Measurements from ENCODE around the gene AGAP2. TPM values are rescaled to one million over a fixed set of nuclear protein-coding genes. Genes with fewer than 3 reads are reported as not detected.
A peak's percentile ranks its signal among the peaks of the same experiment; 100 is the strongest.

The AGAP2 gene
- polyA plus RNA-seq, 3 donors, result 0.20 to 3.4 (median 0.65) TPM

DNA sequence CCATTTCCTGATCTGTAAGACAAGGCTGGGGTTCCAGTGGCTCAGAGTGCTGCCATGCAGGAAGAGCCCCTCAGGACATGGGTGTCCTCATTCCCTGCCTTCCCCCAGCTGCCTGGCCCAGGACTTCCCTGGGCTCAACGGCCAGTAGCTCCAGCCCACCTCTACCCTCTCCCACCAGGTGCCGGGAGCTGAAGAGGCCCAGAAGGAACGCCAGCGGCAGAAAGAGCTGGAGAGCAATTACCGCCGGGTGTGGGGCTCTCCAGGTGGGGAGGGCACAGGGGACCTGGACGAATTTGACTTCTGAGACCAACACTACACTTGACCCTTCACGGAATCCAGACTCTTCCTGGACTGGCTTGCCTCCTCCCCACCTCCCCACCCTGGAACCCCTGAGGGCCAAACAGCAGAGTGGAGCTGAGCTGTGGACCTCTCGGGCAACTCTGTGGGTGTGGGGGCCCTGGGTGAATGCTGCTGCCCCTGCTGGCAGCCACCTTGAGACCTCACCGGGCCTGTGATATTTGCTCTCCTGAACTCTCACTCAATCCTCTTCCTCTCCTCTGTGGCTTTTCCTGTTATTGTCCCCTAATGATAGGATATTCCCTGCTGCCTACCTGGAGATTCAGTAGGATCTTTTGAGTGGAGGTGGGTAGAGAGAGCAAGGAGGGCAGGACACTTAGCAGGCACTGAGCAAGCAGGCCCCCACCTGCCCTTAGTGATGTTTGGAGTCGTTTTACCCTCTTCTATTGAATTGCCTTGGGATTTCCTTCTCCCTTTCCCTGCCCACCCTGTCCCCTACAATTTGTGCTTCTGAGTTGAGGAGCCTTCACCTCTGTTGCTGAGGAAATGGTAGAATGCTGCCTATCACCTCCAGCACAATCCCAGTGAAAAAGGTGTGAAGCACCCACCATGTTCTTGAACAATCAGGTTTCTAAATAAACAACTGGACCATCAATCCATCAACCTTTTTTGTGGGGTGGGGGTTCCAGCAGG lies 17.6 kb downstream of the AGAP2 start:
- no peak for DNase-seq
- Histone ChIP-seq H3K4me2 (replicated peaks; ENCODE audit: extremely low read depth, low read length, poor library complexity, severe bottlenecking) (no peak overlapping the region), H3K9me3 (replicated peaks in 1 of 2; ENCODE audit: control insufficient read depth in 1 of 2, insufficient read depth in 1 of 2, low read length in 2 of 2) (peaks cover 0 to under 1% of the 10 kb centered on the region in 2 donors), H3K9ac (ENCODE audit: insufficient read depth, low read length, poor library complexity, severe bottlenecking) (no peak overlapping the region), H3K4me3 (replicated peaks in 1 of 3; ENCODE audit: low read depth in 2 of 3, low read length in 3 of 3) (no peak overlapping the region), H4K20me1 (ENCODE audit: insufficient read depth, low read length) (peaks cover 12% of the 10 kb centered on the region), H3K27me3 (ENCODE audit: control insufficient read depth in 2 of 2, insufficient read depth in 2 of 2, low read length in 2 of 2) (no peaks in the 10 kb centered on the region), H3K36me3 (replicated peaks in 1 of 2; ENCODE audit: control insufficient read depth in 1 of 2, insufficient read depth in 2 of 2, low read length in 2 of 2) (peaks cover 59 to 65% of the 10 kb centered on the region in 2 donors), H3K27ac (ENCODE audit: low read depth in 1 of 2, low read length in 2 of 2) (no peak overlapping the region), H2AFZ (ENCODE audit: insufficient read depth, low read depth, low read length, poor library complexity, severe bottlenecking) (no peak overlapping the region), H3K79me2 (ENCODE audit: insufficient read depth, low read length) (no peaks in the 10 kb centered on the region), H3K4me1 (ENCODE audit: control insufficient read depth in 1 of 2, insufficient read depth in 2 of 2, low read length in 2 of 2) (no peaks in the 10 kb centered on the region)
- 99% methylated on average over 7 of the region's 11 CpGs for WGBS (ENCODE audit: insufficient coverage)
- no peak overlapping the region for H3K4me3 Mint-ChIP-seq
- peaks cover 3% of the 10 kb centered on the region for H3K4me1 Mint-ChIP-seq
- peaks cover 0 to 2% (median 0%) of the 10 kb centered on the region in 3 donors for H3K27me3 Mint-ChIP-seq (ENCODE audit: low read depth in 3 of 3)
- intact Hi-C loops (cut with micrococcal nuclease), result no loop called here
- TF ChIP-seq, protein P1, sequence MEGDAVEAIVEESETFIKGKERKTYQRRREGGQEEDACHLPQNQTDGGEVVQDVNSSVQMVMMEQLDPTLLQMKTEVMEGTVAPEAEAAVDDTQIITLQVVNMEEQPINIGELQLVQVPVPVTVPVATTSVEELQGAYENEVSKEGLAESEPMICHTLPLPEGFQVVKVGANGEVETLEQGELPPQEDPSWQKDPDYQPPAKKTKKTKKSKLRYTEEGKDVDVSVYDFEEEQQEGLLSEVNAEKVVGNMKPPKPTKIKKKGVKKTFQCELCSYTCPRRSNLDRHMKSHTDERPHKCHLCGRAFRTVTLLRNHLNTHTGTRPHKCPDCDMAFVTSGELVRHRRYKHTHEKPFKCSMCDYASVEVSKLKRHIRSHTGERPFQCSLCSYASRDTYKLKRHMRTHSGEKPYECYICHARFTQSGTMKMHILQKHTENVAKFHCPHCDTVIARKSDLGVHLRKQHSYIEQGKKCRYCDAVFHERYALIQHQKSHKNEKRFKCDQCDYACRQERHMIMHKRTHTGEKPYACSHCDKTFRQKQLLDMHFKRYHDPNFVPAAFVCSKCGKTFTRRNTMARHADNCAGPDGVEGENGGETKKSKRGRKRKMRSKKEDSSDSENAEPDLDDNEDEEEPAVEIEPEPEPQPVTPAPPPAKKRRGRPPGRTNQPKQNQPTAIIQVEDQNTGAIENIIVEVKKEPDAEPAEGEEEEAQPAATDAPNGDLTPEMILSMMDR (IDR thresholded peaks at IDR 0.05), result no peak
- H3K36me3 Mint-ChIP-seq, result peaks cover 61 to 63% of the 10 kb centered on the region in 2 donors
- H3K9me3 Mint-ChIP-seq, result peaks cover 0 to under 1% (median 0%) of the 10 kb centered on the region in 7 donors
- H3K27ac Mint-ChIP-seq, result peak overlapping the region in 4 of 7 donors; percentile 34 to 50 (median 42)

DNA sequence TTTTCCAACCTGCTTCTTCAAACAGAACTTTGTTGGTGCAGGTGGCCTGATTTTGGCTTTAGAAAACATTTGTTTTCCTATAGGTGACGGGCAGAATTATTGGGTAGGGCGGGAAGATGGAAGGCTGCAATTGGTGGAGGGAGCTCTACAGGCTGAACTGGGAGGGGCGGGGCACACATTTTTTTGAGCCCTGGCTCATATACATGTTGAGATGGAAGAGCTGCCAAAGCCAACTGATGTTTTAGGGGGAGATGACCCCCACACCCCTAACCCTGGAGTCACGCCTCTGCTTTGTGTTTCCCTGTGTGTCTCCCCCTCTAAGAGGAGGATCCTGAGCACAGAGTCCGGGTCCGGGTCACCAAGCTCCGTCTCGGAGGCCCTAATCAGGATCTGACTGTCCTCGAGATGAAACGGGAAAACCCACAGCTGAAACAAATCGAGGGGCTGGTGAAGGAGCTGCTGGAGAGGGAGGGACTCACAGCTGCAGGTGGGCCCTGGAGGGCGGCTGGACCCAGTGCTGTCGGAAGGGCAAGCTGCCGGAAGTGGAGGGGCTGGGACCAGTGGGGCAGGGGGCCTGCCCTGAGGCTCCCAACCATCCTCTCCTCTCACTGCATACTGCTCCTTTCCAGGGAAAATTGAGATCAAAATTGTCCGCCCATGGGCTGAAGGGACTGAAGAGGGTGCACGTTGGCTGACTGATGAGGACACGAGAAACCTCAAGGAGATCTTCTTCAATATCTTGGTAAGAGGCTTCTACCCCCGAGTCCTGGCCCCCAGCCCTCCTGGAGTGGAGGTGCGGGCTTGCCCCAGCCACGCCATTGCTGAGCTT lies 18.6 kb downstream of the AGAP2 start:
- Mint-ChIP-seq H3K27ac (peak overlapping the region in 2 of 7 donors; percentile 34 to 75), H3K4me1 (peaks cover 3% of the 10 kb centered on the region), H3K27me3 (ENCODE audit: low read depth in 3 of 3) (peaks cover 0 to 2% (median 0%) of the 10 kb centered on the region in 3 donors), H3K9me3 (peaks cover 0 to 2% (median 0%) of the 10 kb centered on the region in 7 donors), H3K4me3 (no peak overlapping the region), H3K36me3 (peaks cover 66 to 67% of the 10 kb centered on the region in 2 donors)
- intact Hi-C loops (cut with micrococcal nuclease), result no loop called here
- no peaks in the 10 kb centered on the region for H3K27me3 ChIP-seq (ENCODE audit: control insufficient read depth in 2 of 2, insufficient read depth in 2 of 2, low read length in 2 of 2)
- no peak overlapping the region for H3K4me2 ChIP-seq (replicated peaks; ENCODE audit: extremely low read depth, low read length, poor library complexity, severe bottlenecking)
- H3K4me3 ChIP-seq (replicated peaks in 1 of 3; ENCODE audit: low read depth in 2 of 3, low read length in 3 of 3), result no peak overlapping the region
- TF ChIP-seq, protein P1 (IDR thresholded peaks at IDR 0.05), result no peak
- H2AFZ ChIP-seq (ENCODE audit: insufficient read depth, low read depth, low read length, poor library complexity, severe bottlenecking), result no peak overlapping the region
- no peaks in the 10 kb centered on the region for H3K4me1 ChIP-seq (ENCODE audit: control insufficient read depth in 1 of 2, insufficient read depth in 2 of 2, low read length in 2 of 2)
- H3K36me3 ChIP-seq (replicated peaks in 1 of 2; ENCODE audit: control insufficient read depth in 1 of 2, insufficient read depth in 2 of 2, low read length in 2 of 2), result peaks cover 67 to 71% of the 10 kb centered on the region in 2 donors
- no peak for DNase-seq
- no peaks in the 10 kb centered on the region for H3K79me2 ChIP-seq (ENCODE audit: insufficient read depth, low read length)
- peaks cover 12% of the 10 kb centered on the region for H4K20me1 ChIP-seq (ENCODE audit: insufficient read depth, low read length)
- WGBS (ENCODE audit: insufficient coverage), result 98% methylated on average over 6 of the region's 20 CpGs
- H3K9me3 ChIP-seq (replicated peaks in 1 of 2; ENCODE audit: control insufficient read depth in 1 of 2, insufficient read depth in 1 of 2, low read length in 2 of 2), result no peaks in the 10 kb centered on the region
- no peak overlapping the region for H3K27ac ChIP-seq (ENCODE audit: low read depth in 1 of 2, low read length in 2 of 2)
- no peak overlapping the region for H3K9ac ChIP-seq (ENCODE audit: insufficient read depth, low read length, poor library complexity, severe bottlenecking)

Measured in CD14-positive monocyte (primary cell).